Immature natural killer cell (primary cell): ENCODE measurements around the gene TMEM44. TPM values are rescaled to one million over a fixed set of nuclear protein-coding genes. Genes with fewer than 3 reads are reported as not detected.
A peak's percentile ranks its signal among the peaks of the same experiment; 100 is the strongest.

Experiments used
- DNase-seq, 3 donors: peaks; one replicate each; pipeline ENCODE4 v3.0.0; 2022; ENCODE audit warnings: mixed read lengths in 1 of 3
- H3K27ac Mint-ChIP-seq, 6 donors: one replicate each; pipeline ENCODE4 v1.8.0; 2020; ENCODE audit warnings: mixed read lengths in 6 of 6, mild to moderate bottlenecking in 5 of 6, inconsistent platforms in 4 of 6, moderate library complexity in 3 of 6
- H3K27me3 Mint-ChIP-seq, 3 donors: one replicate each; pipeline ENCODE4 v1.8.0; 2020 to 2021; ENCODE audit warnings: low read depth in 3 of 3, mild to moderate bottlenecking in 3 of 3, mixed read lengths in 3 of 3, moderate library complexity in 3 of 3, inconsistent platforms in 1 of 3
- H3K36me3 Mint-ChIP-seq, 3 donors: one replicate each; pipeline ENCODE4 v1.8.0; 2020; ENCODE audit warnings: mixed read lengths in 3 of 3, inconsistent platforms in 2 of 3, mild to moderate bottlenecking in 2 of 3
- H3K4me1 Mint-ChIP-seq, 2 donors: one replicate each; pipeline ENCODE4 v1.8.0; 2020; ENCODE audit warnings: inconsistent platforms in 2 of 2, mild to moderate bottlenecking in 2 of 2, mixed read lengths in 2 of 2, moderate library complexity in 1 of 2
- H3K4me3 Mint-ChIP-seq, 5 donors: one replicate each; pipeline ENCODE4 v1.8.0; 2020; ENCODE audit warnings: mild to moderate bottlenecking in 5 of 5, mixed read lengths in 5 of 5, inconsistent platforms in 3 of 5, moderate library complexity in 3 of 5
- H3K9me3 Mint-ChIP-seq, 6 donors: one replicate each; pipeline ENCODE4 v1.8.0; 2020; ENCODE audit warnings: mild to moderate bottlenecking in 6 of 6, mixed read lengths in 6 of 6, inconsistent platforms in 4 of 6, moderate library complexity in 3 of 6
- polyA plus RNA-seq, 3 donors: library from polyadenylated mRNA; unstranded; fragments of 300-500 nt; fragmentation: Illumina TruSeq; gene quantifications; one replicate each; pipeline ENCODE4 v1.2.3, GENCODE V29; 2021

Gene TMEM44
- polyA plus RNA-seq, 3 donors from 2014 or later: 1.4 TPM; not detected in 1

GRCh38 chr3:194592798-194593752 lies 40.1 kb downstream of the TMEM44 start:
- Mint-ChIP-seq H3K27me3 (no peaks in the 10 kb centered on the region), H3K4me1 (peaks cover 4 to 6% of the 10 kb centered on the region in 2 donors), H3K36me3 (peaks cover 0 to 4% (median 0%) of the 10 kb centered on the region in 3 donors), H3K4me3 (no peak overlapping the region), H3K27ac (no peak overlapping the region), H3K9me3 (no peaks in the 10 kb centered on the region)
- no peak for DNase-seq

GRCh38 chr3:194588741-194589140 lies 44.5 kb downstream of the TMEM44 start:
- Mint-ChIP-seq H3K27me3 (peaks cover 6 to 10% (median 7%) of the 10 kb centered on the region in 3 donors), H3K9me3 (no peaks in the 10 kb centered on the region), H3K27ac (peak overlapping the region in 1 of 6 donors; percentile 8), H3K36me3 (peaks cover 0 to 11% (median 0%) of the 10 kb centered on the region in 3 donors), H3K4me1 (peaks cover 19 to 21% of the 10 kb centered on the region in 2 donors), H3K4me3 (no peak overlapping the region)
- DNase-seq: no peak

- H3K27ac Mint-ChIP-seq: no peak overlapping the region
- no peaks in the 10 kb centered on the region for H3K9me3 Mint-ChIP-seq
- H3K36me3 Mint-ChIP-seq: peaks cover 0 to 11% (median 0%) of the 10 kb centered on the region in 3 donors
- H3K4me3 Mint-ChIP-seq: no peak overlapping the region
- H3K27me3 Mint-ChIP-seq: peaks cover 7 to 15% (median 9%) of the 10 kb centered on the region in 3 donors
- no peak for DNase-seq
- peaks cover 19 to 22% of the 10 kb centered on the region in 2 donors for H3K4me1 Mint-ChIP-seq
Observed at GRCh38 chr3:194588236-194588635, 45.0 kb downstream of the TMEM44 start.

GRCh38 chr3:194587438-194587931 lies 45.7 kb downstream of the TMEM44 start:
- no peaks in the 10 kb centered on the region for H3K9me3 Mint-ChIP-seq

GRCh38 chr3:194586836-194587235 lies 46.4 kb downstream of the TMEM44 start:
- H3K36me3 Mint-ChIP-seq: peaks cover 0 to 11% (median 0%) of the 10 kb centered on the region in 3 donors
- H3K4me1 Mint-ChIP-seq: peaks cover 19 to 22% of the 10 kb centered on the region in 2 donors
- peaks cover 7 to 23% (median 10%) of the 10 kb centered on the region in 3 donors for H3K27me3 Mint-ChIP-seq
- H3K9me3 Mint-ChIP-seq: no peaks in the 10 kb centered on the region
- no peak for DNase-seq
- peak overlapping the region in 1 of 6 donors; percentile 15 for H3K27ac Mint-ChIP-seq
- H3K4me3 Mint-ChIP-seq: no peak overlapping the region

More at GRCh38 chr3:194587438-194587931, 45.7 kb downstream of the TMEM44 start:
- H3K4me3 Mint-ChIP-seq: no peak overlapping the region
- peaks cover 0 to 11% (median 0%) of the 10 kb centered on the region in 3 donors for H3K36me3 Mint-ChIP-seq
- peak overlapping the region in 2 of 6 donors; percentile 9 to 20 for H3K27ac Mint-ChIP-seq
- H3K27me3 Mint-ChIP-seq: peaks cover 7 to 18% (median 10%) of the 10 kb centered on the region in 3 donors
- peaks cover 19 to 22% of the 10 kb centered on the region in 2 donors for H3K4me1 Mint-ChIP-seq
- no peak for DNase-seq

- Mint-ChIP-seq H3K27ac (peak overlapping the region; percentile 8 to 97 (median 67)), H3K4me3 (peak overlapping the region in 4 of 5 donors; percentile 46 to 93 (median 62)), H3K36me3 (peaks cover 0 to 11% (median 0%) of the 10 kb centered on the region in 3 donors), H3K9me3 (no peaks in the 10 kb centered on the region), H3K27me3 (peaks cover 7 to 23% (median 10%) of the 10 kb centered on the region in 3 donors), H3K4me1 (peaks cover 19 to 22% of the 10 kb centered on the region in 2 donors)
- no peak for DNase-seq
Observed at GRCh38 chr3:194585880-194586281, 47.3 kb downstream of the TMEM44 start.

- Mint-ChIP-seq H3K27me3 (peaks cover 7 to 23% (median 10%) of the 10 kb centered on the region in 3 donors), H3K9me3 (no peaks in the 10 kb centered on the region), H3K36me3 (peaks cover 0 to 11% (median 0%) of the 10 kb centered on the region in 3 donors), H3K27ac (peak overlapping the region; percentile 69 to 98 (median 96)), H3K4me3 (peak overlapping the region; percentile 93 to 98 (median 95)), H3K4me1 (peaks cover 19 to 22% of the 10 kb centered on the region in 2 donors)
- peak in 2 of 3 donors; percentile 13 to 14 for DNase-seq
Observed at GRCh38 chr3:194584866-194585265, 48.4 kb downstream of the TMEM44 start.

- no peaks in the 10 kb centered on the region for H3K9me3 Mint-ChIP-seq
- H3K36me3 Mint-ChIP-seq: peaks cover 0 to 11% (median 0%) of the 10 kb centered on the region in 3 donors
- no peak for DNase-seq
- H3K27ac Mint-ChIP-seq: peak overlapping the region; percentile 96 to 98 (median 96)
- peaks cover 7 to 23% (median 10%) of the 10 kb centered on the region in 3 donors for H3K27me3 Mint-ChIP-seq
- peak overlapping the region; percentile 93 to 98 (median 95) for H3K4me3 Mint-ChIP-seq
- H3K4me1 Mint-ChIP-seq: peaks cover 19 to 22% of the 10 kb centered on the region in 2 donors
Observed at GRCh38 chr3:194584320-194584776, 48.9 kb downstream of the TMEM44 start.

GRCh38 chr3:194582196-194582905 lies 50.9 kb downstream of the TMEM44 start:
- H3K27ac Mint-ChIP-seq: peak overlapping the region; percentile 50 to 78 (median 70)
- no peak for DNase-seq
- H3K4me3 Mint-ChIP-seq: peak overlapping the region; percentile 53 to 96 (median 55)
- H3K27me3 Mint-ChIP-seq: peaks cover 7 to 25% (median 10%) of the 10 kb centered on the region in 3 donors
- H3K4me1 Mint-ChIP-seq: peaks cover 19 to 22% of the 10 kb centered on the region in 2 donors
- peaks cover 0 to 7% (median 0%) of the 10 kb centered on the region in 3 donors for H3K36me3 Mint-ChIP-seq
- no peaks in the 10 kb centered on the region for H3K9me3 Mint-ChIP-seq

GRCh38 chr3:194579091-194579606 lies 54.1 kb downstream of the TMEM44 start:
- H3K4me3 Mint-ChIP-seq: no peak overlapping the region
- H3K27me3 Mint-ChIP-seq: peaks cover 6 to 19% (median 13%) of the 10 kb centered on the region in 3 donors
- no peak for DNase-seq
- H3K36me3 Mint-ChIP-seq: no peaks in the 10 kb centered on the region
- H3K9me3 Mint-ChIP-seq: no peaks in the 10 kb centered on the region
- H3K27ac Mint-ChIP-seq: no peak overlapping the region
- peaks cover 3 to 4% of the 10 kb centered on the region in 2 donors for H3K4me1 Mint-ChIP-seq

- DNase-seq: no peak
- Mint-ChIP-seq H3K4me3 (no peak overlapping the region), H3K27me3 (peaks cover 3 to 10% (median 9%) of the 10 kb centered on the region in 3 donors), H3K36me3 (no peaks in the 10 kb centered on the region), H3K27ac (peak overlapping the region in 1 of 6 donors; percentile 34), H3K9me3 (no peaks in the 10 kb centered on the region), H3K4me1 (no peaks in the 10 kb centered on the region)
Observed at GRCh38 chr3:194577986-194578905, 55.0 kb downstream of the TMEM44 start.

GRCh38 chr3:194575484-194576210 lies 57.6 kb downstream of the TMEM44 start:
- Mint-ChIP-seq H3K4me3 (no peak overlapping the region), H3K27ac (no peak overlapping the region), H3K4me1 (no peaks in the 10 kb centered on the region), H3K9me3 (no peaks in the 10 kb centered on the region), H3K27me3 (peaks cover 2 to 16% (median 16%) of the 10 kb centered on the region in 3 donors), H3K36me3 (no peaks in the 10 kb centered on the region)
- DNase-seq: no peak
